RWPE2 (cell line): Measurements from ENCODE around the gene ERFE.
A peak's percentile ranks its signal among the peaks of the same experiment; 100 is the strongest.

Experiments used
- ATAC-seq: fragments of 200-7000 bp; cut with Tn5 transposase; 3 replicates; pipeline ENCODE4 v1.9.1; 2021; ENCODE audit warnings: low read depth
- DNase-seq: peaks from one replicate; pipeline ENCODE4 v3.0.0-alpha.2; 2020; ENCODE audit warnings: low spot score
- H3K27ac ChIP-seq: fragments of 450-650 bp; 2 replicates; pipeline ENCODE4 v1.5.1; 2017; ENCODE audit warnings: mild to moderate bottlenecking; ENCODE audit not compliant: poor library complexity, severe bottlenecking
- H3K27me3 ChIP-seq: fragments of 250-450 bp; sonication (Bioruptor Pico); 2 replicates; pipeline ENCODE4 v1.5.1; 2021; ENCODE audit warnings: mild to moderate bottlenecking, moderate library complexity; ENCODE audit not compliant: insufficient read depth, poor library complexity, severe bottlenecking
- H3K36me3 ChIP-seq: fragments of 250-450 bp; sonication (Bioruptor Pico); 2 replicates; pipeline ENCODE4 v1.5.1; 2020; ENCODE audit warnings: low read depth, mild to moderate bottlenecking, moderate library complexity
- H3K4me1 ChIP-seq: fragments of 250-450 bp; sonication (Bioruptor Pico); 2 replicates; pipeline ENCODE4 v1.5.1; 2021; ENCODE audit warnings: mild to moderate bottlenecking, moderate library complexity; ENCODE audit not compliant: insufficient read depth, poor library complexity, severe bottlenecking
- H3K4me3 ChIP-seq: fragments of 250-450 bp; sonication (Bioruptor Pico); 2 replicates; pipeline ENCODE4 v1.5.1; 2021; ENCODE audit warnings: mild to moderate bottlenecking, moderate library complexity; ENCODE audit not compliant: severe bottlenecking
- H3K9me3 ChIP-seq: fragments of 250-450 bp; sonication (Bioruptor Pico); 2 replicates; pipeline ENCODE4 v1.5.1; 2021; ENCODE audit warnings: mild to moderate bottlenecking, moderate library complexity; ENCODE audit not compliant: severe bottlenecking
- CTCF ChIP-seq: fragments of 450-650 bp; IDR thresholded peaks from one replicate; pipeline ENCODE4 v1.5.1; 2017; ENCODE audit warnings: mild to moderate bottlenecking, moderate library complexity; ENCODE audit not compliant: poor library complexity, severe bottlenecking

ERFE gene

GRCh38 chr2:238202326-238203093 is 43.7 kb downstream of the ERFE start:
- ATAC-seq: no peak
- H3K4me3 ChIP-seq: peak overlapping the region; percentile 99

GRCh38 chr2:238203094-238203972 is 44.6 kb downstream of the ERFE start, which contains the start of gene ILKAP:
ILKAP (minus strand) TSS chr2:238203695; CDS start chr2:238203553, 142 bp downstream.
- DNase-seq: peak; percentile 82
- ATAC-seq: peak; percentile 97
- Histone ChIP-seq H3K4me3 (peak within 1 kb of the TSS; percentile 99), H3K9me3 (no peaks in the 10 kb centered on the region), H3K27ac (peak within 1 kb of the TSS; percentile 62), H3K4me1 (peaks cover 10% of the 10 kb centered on the region), H3K27me3 (no peaks in the 10 kb centered on the region), H3K36me3 (peaks cover 18% of the 10 kb centered on the region; the same call in 1 of the 2 replicates)
- TF ChIP-seq CTCF: no peak

More at GRCh38 chr2:238202326-238203093, 43.7 kb downstream of the ERFE start:
- Histone ChIP-seq H3K4me1 (peaks cover 10% of the 10 kb centered on the region), H3K27ac (peak overlapping the region; percentile 62), H3K36me3 (peaks cover 18% of the 10 kb centered on the region; the same call in 1 of the 2 replicates), H3K27me3 (no peaks in the 10 kb centered on the region), H3K9me3 (no peaks in the 10 kb centered on the region)
- no peak for TF ChIP-seq CTCF
- DNase-seq: no peak

GRCh38 chr2:238203973-238204683 is 45.4 kb downstream of the ERFE start:
- Histone ChIP-seq H3K27ac (peak overlapping the region; percentile 62), H3K4me3 (peak overlapping the region; percentile 99), H3K9me3 (no peaks in the 10 kb centered on the region), H3K27me3 (no peaks in the 10 kb centered on the region), H3K4me1 (peaks cover 10% of the 10 kb centered on the region), H3K36me3 (peaks cover 16% of the 10 kb centered on the region; the same call in 1 of the 2 replicates)
- DNase-seq (no peak), ATAC-seq (no peak)
- TF ChIP-seq CTCF: no peak

- H3K4me1 ChIP-seq: no peaks in the 10 kb centered on the region
- no peaks in the 10 kb centered on the region for H3K27me3 ChIP-seq
- no peaks in the 10 kb centered on the region; the same call in 1 of the 2 replicates for H3K36me3 ChIP-seq
- DNase-seq (no peak), ATAC-seq (no peak)
- H3K9me3 ChIP-seq: no peaks in the 10 kb centered on the region
- no peak overlapping the region for H3K27ac ChIP-seq
- no peak overlapping the region for H3K4me3 ChIP-seq
- TF ChIP-seq CTCF: no peak
Observed at GRCh38 chr2:238207006-238207405, 48.2 kb downstream of the ERFE start.
